HG03439 (cell line): ENCODE results near the gene SP100.

Experiments used
- ATAC-seq: cut with Tn5 transposase; IDR thresholded peaks from one replicate; pipeline ENCODE4 v1.9.1; 2021; ENCODE audit warnings: mild to moderate bottlenecking, moderate library complexity; ENCODE audit not compliant: unreplicated experiment

Gene SP100

DNA sequence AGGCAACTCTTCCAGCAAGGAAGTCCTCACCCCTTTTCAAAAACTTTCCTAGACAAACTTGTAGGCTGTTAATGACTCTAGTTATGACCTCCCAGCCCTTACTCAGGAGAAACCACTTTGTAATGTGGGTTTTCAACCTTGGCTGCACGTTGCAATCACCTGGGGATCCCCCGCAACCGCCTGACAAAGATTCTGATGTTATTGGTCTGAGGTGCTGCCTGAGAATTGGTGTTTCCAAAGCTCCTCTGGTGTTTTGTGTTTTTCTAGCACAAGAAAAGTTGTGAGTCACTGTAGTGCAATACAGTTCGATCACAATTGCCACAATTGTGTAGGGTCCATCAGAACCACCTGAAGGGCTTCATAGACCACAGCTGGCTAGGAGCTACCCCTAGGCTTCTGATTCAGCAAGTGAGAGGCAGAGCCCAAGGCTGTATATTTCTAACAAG is 121.6 kb downstream of the SP100 start:
- ATAC-seq, result peak; percentile 52

DNA sequence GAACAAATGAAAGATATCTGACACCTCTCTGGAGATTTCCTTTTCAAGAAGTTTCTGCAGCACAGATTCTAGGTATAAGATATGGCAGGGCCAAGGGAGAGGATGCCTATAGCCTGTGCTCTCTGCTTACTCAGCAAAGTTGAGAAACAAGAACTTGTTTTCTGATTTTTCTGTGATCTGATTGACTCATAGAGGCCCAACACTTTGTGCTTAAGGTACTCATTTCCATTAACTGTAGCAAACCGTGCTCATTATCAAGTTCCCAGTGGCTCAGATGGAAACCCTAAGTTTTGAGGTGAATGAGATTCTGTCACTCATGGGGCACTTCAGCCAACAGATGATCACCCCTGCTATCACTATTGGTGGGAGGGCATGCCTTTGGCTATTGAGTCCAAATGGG is 124.3 kb downstream of the SP100 start:
- ATAC-seq, result no peak

DNA sequence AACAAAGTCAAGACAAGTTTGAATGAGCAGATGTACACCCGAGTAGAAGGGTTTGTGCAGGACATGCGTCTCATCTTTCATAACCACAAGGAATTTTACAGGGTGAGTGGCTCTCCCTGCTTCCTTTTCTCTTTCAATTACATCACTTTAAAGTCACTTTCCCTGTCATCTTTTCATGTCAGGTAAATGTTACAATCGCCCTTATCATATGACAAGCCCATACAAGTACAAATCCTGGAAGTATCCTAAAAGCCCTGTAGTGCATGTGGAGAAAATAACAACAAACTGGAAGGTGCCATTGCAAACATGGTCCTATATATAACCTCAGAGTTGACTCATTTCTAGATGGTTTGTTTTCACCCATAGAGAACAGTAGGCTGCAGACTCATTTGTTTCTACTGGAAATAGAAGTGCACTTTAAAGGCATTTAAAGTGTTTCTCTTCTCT is 126.0 kb downstream of the SP100 start:
- peak; percentile 81 for ATAC-seq

DNA sequence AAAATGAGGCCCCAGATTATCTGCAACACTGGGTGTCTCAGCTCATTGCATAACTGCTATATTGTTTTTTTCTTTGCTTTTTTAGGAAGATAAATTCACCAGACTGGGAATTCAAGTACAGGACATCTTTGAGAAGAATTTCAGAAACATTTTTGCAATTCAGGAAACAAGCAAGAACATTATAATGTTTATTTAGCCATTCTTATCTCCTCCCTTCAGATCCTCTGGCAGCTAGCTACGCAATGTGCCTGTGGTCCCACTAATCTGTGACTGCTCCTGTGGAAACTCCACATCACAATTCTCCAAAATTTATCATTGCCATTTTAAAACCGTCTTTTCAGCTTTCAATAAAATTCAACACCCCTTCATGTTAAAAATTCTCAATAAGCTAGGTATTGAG is 126.8 kb downstream of the SP100 start:
- ATAC-seq, result no peak

DNA sequence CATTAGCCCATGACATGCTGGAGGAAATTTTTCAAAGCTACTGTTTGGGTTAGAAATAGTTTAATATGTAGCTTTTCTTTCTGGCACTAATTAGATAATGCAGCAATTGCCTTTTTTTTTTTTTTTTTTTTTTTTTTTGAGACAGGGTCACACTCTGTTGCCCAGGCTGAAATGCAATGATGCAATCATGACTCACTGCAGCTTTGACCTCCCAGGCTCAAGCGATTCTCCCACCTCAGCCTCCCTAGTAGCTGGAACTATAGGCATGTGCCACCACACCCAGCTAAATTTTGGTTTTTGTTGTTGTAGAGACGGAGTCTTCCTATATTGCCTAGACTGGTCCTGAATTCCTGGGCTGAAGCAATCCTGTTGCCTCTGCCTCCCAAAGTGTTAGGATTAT is 136.2 kb downstream of the SP100 start:
- no peak for ATAC-seq

DNA sequence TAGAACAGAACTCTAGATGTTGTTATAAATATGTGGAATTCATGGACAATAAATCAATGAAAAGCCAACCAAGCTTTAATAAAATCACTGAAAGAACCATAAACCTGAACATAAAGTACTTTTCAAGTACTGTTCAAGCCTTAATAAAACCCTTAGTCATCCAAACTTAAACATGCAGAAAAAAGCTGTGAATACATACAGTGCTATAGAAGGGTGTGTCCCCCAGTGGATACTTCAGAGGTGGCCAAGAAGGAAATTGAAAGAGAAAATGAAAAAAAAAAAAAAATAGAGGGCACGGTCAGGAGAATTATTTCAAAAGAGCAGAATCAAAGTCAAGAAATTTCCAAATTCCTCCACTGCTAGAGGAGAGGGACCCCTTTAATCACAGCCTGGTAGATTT is 141.1 kb downstream of the SP100 start:
- no peak for ATAC-seq

DNA sequence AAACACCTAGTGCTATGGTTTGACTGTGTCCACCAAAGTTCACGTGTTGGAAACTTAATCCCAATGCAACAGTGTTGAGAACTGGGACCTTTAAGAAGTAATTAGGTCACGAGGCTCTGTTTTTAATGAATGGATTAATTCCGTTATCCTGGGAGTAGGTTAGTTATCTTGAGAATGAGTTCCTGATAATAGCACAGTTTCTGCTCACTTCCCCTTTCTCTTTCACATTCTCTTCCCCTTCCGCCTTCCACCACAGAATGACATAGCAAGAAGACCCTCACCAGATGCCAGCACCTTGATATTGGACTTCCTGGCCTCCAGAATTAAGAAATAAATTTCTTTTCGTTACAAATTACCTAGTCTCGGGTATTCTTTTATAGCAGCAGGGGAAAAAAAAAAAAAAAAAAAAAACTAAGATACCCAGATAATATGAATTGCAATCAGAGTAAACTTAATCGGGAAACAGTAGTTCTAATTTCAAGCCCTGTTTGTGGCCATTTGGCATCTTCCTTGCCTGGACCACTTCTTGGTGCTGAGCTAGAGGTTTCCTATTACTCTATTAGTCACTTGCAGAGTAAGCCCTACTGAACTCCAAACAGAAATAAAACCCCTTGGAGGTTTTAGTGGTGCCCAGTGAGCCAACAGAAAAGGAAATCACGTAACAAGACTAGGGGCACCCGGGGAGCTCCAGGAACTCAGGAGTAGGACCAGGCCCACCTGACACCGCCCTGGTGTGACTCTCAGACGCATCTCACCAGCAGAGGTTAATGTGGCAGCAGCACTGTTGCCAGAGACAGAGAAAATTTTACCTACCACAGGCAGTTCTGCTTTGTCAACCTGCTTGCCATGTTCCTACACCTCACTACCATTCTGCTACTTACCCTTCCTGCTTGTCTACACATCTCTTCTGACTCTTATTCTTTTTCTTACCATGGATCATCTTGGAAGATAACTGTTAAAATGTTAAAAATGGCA is 149.1 kb downstream of the SP100 start:
- ATAC-seq, result no peak

DNA sequence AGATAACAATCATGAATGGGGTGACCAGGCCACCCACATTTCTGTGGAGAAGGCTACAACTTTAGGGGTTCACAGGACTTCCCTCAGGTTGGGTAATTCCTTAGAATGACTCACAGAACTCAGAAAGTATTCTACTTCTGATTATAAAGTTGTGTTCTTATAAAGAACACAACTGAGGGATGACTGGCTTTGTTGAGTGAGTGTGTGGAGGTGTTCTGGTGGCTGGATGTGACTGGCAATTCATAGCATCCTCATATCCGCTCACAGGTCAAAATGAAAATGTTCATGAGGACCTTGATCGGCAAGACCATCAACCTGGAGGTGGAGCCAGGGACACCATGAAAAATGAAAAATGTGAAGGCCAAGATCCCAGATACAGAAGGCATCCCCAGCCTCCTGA is 153.3 kb downstream of the SP100 start:
- ATAC-seq, result no peak

DNA sequence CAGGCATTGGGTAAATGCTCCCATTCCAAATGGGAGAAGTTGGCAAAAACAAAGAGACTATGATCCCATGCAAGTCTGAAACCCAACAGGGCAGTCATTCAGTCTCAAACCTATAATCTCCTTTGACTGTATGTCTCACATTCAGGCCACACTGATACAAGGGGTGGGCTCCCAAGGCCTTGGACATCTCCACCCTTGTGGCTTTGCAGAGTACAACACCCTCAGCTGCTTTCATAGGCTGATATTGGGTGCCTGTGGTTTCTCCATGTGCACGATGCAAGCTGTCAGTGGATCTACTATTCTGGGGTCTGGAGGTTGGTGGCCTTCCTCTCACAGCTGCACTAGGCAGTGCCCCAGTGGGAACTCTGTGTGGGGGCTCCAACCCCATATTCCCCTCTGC is 155.0 kb downstream of the SP100 start:
- ATAC-seq, result no peak

DNA sequence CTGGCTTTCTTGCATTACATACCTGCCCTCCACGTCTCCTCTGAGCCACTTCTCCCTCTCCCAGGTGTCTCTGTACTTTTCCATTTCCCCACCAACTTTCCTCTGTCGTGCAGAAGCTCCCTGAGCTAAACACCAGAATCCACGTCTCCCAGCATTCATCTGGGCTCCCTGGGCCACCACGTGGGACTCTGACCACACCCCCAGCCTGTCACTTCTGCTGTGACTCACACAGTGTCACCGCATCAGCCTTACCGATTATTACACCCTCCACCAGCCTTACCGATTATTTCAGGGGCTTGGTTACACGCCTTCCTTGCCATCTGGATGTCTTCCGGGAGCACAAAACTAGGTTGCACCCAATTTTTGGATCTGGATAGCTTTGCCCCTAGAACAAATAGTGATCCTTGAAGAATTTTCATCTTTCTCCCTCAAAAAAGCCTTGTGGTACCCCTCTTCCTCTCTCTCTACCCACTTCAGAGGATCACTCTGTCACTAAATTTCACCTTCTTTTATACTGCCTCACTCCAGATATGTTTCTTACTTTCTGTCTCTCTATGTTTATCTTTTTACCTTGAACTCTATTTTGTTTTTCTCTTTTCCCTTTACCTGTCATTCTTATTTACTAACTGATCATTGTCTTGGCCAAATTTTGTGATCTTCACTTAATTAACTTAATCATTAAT is 159.8 kb downstream of the SP100 start:
- ATAC-seq, result no peak

DNA sequence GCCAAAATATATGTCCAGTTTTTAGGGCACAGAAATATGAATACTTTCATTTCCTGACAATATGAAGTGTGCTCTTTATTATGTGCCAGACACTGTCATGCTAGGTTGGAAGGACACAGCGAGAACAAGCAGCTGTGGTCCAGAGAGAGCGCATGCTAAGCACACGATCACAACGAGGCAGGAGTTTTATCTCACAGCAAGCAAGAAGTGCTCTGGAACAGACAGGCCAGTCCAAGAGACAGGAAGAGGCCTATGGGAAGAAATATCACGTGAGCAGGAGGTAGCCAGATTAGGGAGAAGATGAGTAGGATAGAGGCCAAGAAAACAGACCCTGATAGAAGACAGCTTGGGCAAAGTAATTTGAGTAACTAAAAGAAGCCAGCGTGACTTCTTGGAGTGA is 161.1 kb downstream of the SP100 start:
- ATAC-seq, result no peak

DNA sequence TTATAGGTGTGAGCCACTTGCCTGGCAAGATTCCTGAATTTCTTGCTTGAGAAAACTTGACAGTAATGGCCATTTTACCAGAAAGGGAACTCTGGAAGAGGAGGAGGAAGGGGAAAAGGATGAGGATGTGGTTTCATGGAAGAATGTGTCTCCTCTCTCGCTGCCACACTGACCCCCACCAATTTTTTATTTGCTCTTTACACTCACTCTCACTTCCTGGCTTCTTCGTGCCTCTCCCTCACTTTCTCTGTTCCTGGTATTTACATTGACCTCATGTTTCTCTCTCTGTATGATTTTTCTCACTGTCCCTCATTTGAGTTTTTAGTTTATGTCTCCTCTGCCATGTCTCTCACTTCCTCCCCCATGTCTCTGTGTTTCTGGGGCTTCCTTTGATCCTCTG is 162.1 kb downstream of the SP100 start:
- ATAC-seq, result no peak

DNA sequence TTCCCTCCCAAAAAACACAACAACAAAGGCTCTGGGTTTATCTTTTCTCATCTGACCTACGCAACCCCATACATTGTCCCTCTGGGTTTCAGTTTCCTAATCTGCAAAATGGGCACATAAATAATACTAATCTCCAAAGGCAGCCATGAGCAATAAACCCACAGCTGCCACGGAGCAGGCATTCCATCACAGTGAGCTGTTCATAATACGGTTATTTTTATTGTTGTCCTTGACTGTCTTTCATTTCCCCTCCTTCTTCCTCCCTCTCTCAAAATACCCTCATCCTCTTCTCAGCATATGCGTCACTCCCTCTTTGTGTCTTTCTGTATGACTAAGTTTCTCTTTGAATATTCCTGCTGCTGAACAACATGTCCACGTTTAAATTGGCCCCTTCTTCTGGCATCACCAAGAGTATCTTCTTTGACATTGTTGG is 166.9 kb downstream of the SP100 start:
- ATAC-seq, result no peak

DNA sequence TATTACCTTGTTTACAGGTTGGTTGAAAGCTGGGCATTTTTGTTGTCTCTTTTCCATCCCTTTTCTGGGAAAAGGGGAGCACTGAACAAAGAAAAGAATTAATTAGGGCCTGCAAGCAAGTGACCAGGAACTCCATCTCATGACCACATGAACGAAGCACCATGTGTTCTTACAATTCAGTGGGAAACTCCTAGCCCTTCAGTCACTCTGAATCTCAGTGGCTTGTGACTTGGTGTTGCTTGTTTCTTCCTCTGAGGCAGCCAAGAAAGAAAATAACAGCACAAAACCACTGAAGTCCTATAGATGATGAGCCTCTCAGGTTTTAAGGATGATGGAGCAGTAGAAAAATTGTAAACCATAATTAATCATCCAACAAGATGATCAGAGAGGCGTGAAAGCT is 167.6 kb downstream of the SP100 start:
- ATAC-seq, result no peak

DNA sequence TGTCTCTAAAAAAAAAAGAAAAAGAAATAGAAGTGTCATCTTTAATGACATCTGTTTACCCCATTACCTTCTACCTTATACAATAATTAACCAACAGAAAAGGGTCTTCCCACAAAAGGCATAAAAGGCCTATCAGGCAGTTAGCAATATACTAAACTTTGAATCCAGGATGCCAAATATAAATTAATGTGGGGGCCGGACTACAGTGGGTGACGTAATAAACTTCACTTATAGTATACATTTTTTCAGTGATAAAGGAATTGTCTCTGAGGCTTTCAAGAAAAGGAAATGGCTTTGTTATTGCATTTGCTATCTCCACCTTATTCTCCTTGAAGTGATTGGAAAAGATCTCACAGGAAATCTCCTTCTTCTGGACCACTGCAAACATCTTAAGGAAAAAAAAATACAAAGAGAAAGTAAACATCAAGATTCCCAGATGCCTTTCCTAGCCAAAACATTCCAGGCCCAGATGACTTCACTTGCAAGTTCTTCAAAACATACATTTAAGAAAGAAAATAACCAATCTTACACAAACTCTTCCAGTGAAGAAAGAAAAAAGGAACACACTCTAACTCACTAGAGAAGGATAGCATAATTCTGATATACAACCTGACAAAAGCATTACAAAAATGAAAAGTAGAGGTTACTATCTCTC is 170.5 kb downstream of the SP100 start:
- ATAC-seq, result no peak

DNA sequence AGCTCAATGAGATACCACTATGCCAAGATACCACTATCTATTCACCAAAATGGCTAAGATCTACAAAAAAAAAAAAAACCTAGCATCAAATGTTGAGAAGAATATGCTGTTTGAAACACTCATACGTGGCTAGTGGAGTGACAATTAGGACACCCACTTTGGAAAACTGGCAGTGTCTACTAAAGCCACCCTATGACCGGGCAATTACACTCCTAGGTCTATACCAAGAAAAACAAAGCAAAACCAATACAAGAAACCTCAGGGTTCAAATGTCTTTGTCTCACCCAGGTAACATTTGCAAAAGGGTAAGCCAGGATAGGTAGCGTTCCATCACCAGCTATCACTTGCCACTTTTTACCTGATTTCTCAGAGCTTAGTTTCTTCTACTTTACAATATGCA is 173.0 kb downstream of the SP100 start:
- no peak for ATAC-seq

DNA sequence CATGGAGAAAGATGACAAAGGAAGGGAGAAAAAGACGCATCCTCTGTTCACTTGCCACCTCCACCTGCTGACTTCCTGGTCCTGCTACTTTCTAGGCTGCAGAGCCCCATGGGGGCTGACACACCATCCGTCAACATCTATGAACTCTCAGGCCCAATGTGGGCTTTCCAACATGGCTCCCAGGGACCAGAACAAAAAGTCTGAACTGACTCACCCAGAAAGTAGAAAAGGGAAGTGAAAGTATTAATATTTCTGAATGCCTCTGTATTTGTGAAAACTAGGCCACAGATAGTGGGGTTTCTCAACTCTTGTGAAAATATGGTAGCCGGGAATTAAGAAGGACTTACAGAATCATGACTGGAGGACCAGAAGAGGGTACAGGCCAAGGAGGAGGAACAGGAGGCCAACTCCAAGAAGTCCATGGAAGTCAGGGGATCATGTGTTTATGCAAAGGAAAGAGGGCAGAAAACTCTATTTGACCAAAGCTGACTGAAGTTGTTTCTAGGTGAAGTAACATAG is 173.6 kb downstream of the SP100 start:
- peak; percentile 91 for ATAC-seq

DNA sequence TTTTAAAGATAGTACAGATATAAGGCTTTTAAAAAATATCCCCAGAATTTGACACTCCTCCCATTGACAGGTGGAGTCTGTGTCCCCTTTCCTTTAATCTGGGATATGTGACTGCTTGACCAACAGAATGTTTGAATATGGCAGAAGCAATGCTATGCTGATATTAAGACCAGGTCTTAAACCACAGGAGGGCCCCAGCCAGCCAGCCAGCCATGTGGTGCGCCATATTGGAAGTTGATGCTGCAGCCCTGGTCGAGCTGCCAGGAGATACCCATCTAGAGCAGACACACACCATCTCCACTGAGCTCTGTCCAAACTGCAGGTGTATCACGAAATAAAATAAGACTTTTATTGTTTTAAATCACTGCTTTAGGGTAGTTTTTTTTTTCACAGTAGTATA is 174.3 kb downstream of the SP100 start:
- no peak for ATAC-seq

DNA sequence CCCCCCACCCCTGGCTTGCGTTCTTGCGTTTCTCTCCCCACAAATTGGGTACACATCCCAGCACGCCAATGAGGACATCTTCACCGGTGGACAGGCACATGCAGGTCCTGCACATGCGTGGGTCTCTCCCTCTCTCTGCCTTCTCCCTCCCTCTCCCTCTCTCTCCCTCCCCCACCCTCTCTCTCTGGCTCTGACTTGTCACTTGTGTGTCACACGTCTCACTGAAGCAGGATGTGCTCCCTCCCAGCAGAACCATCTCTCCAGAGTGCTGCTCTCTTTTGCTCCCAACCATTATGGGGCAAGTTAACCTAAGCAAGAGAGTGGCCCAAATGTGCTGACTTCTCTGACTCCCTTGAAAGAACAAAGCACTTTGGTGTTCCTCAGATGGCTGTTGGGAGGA is 175.8 kb downstream of the SP100 start:
- ATAC-seq, result no peak

DNA sequence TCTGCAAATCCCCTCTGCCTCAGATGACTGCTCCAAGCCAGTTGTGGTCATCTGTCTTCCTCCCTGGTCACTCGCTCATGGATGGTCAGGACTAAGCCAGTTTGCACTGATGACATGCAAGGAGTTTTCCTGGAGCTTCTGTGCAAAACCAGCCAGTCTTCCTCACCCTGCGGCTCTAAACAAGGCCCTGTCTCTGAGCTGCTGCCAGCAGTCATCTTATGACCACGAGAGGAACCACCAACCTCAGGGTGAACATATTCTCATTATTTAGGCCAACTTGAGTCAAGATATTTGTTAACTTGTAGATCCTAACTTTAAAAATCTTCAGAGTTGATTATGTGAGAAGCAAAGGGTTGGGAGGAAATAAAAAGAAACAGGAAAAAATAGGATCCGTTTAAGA is 176.8 kb downstream of the SP100 start:
- no peak for ATAC-seq
